ENCODE measurements around the gene METTL8. TPM values are rescaled to one million over a fixed set of nuclear protein-coding genes. Genes with fewer than 3 reads are reported as not detected.

METTL8 gene
- total RNA-seq, 1 experiment from 2014 or later, result 19.5 TPM

DNA sequence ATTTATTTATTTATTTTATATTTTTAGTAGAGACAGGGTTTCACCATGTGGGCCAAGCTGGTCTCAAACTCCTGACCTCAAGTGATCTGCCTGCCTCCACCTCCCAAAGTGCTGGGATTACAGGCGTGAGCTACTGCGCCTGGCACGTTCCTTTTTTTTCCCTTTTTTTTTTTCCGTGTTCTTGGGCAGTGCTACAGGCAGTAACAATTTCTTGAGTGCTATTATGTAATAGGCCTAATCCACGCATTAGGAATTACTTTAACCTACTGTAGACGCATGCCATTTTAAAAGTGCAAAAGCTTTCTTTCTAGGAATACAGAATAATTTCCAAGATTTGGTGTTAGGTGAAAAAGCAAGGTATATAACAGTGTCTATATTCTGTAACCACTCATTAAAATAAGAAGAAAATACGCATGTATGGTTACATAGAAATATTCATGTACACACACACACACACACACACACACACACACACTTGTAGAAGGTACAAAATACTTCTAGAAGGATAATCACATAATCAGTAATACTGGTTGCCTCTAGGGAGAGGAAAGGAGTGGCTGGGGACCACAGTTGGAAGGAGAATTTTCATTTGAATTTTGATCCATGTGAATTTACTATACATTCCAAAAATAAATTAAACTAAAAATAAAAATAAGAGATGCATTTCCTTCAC, 92.3 kb downstream of the METTL8 start:
- DNase-seq (ENCODE audit: low read depth in 1 of 2, low spot score in 2 of 2), result no peak

DNA sequence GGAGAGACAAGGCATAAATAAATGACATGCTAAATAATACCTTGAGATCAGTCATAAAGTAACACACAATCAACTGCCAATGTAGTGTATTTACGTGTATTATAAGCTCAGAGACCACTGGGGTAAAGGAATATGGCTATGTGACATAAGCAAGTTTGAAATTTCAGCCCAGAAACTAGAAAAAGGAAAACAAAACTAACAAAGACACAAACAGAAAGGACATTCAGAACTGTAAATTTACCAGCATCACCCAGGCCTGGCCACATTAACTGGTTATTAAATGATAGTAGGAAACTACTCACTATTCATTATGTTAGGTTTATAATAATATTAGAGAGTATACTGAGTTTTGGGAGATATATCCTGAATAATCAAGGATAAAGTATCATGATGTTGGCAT, 98.8 kb downstream of the METTL8 start:
- no peak for DNase-seq (ENCODE audit: low read depth in 1 of 2, low spot score in 2 of 2)
- H3K27ac ChIP-seq, result no peak overlapping the region
- no peaks in the 10 kb centered on the region for H3K27me3 ChIP-seq (replicated peaks)
- no peak overlapping the region for H3K4me3 ChIP-seq
- no peaks in the 10 kb centered on the region for H3K4me1 ChIP-seq (replicated peaks)
- H3K36me3 ChIP-seq, result no peaks in the 10 kb centered on the region
- no peaks in the 10 kb centered on the region for H3K9me3 ChIP-seq (replicated peaks)

More for the DNA sequence above, 92.3 kb downstream of the METTL8 start:
- no peaks in the 10 kb centered on the region for H3K36me3 ChIP-seq
- H3K27me3 ChIP-seq (replicated peaks), result no peaks in the 10 kb centered on the region
- no peak overlapping the region for H3K27ac ChIP-seq
- H3K9me3 ChIP-seq (replicated peaks), result no peaks in the 10 kb centered on the region
- peaks cover 6% of the 10 kb centered on the region for H3K4me1 ChIP-seq (replicated peaks)
- no peak overlapping the region for H3K4me3 ChIP-seq

DNA sequence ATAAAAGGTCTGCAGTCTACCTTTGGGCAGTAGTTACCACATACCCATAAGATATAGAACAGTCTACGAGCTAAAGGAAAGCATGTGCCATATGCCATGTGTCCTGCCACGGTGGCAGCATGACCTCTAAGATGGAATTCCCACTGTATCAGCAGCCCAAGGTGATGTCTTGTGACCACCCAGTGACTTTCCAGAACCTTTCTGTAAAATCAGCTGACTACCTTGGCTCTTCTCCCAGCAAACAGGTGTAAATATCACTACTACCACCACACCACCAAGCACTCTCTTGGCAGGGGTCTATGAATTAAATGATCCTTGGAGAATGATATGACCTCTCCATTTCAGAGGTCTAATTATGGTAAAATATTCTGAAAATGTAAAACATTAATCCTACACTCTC, 99.6 kb downstream of the METTL8 start:
- Histone ChIP-seq H3K4me3 (no peak overlapping the region), H3K4me1 (replicated peaks) (no peaks in the 10 kb centered on the region), H3K9me3 (replicated peaks) (no peaks in the 10 kb centered on the region), H3K27ac (no peak overlapping the region), H3K27me3 (replicated peaks) (no peaks in the 10 kb centered on the region), H3K36me3 (no peaks in the 10 kb centered on the region)
- no peak for DNase-seq (ENCODE audit: low read depth in 1 of 2, low spot score in 2 of 2)

- no peaks in the 10 kb centered on the region; the same call in 1 of the 2 replicates for H3K27me3 ChIP-seq (replicated peaks)
- no peak overlapping the region for H3K27ac ChIP-seq
- no peaks in the 10 kb centered on the region for H3K36me3 ChIP-seq
- no peak for DNase-seq (ENCODE audit: low read depth in 1 of 2, low spot score in 2 of 2)
- H3K4me1 ChIP-seq (replicated peaks), result peaks cover 8% of the 10 kb centered on the region; the same call in 1 of the 2 replicates
- no peak overlapping the region for H3K4me3 ChIP-seq
- H3K9me3 ChIP-seq (replicated peaks), result no peaks in the 10 kb centered on the region
Measured at GRCh38 chr2:171330155-171330956, 103.4 kb downstream of the METTL8 start.

DNA sequence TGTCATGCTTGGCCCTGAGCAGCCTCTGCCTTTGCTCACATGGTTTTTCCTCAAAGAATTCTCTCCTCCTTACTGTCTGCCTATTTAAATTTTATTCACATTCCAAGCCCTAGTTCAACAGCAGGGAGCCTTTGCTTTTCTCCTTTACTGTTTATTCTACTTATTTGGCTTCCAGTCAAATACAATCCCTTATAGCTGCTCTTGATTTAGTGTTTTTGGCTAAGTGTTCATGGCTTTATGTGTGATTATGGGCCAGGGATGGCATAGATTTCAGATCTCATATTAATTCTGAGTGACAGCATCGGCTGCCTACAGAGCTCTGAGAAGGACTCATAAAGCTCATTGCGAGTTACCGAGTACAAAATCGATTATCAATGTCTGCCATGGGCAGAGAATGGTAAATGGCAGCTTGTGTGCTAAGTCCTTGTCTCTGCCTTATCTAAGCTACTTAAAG, 106.7 kb downstream of the METTL8 start:
- H3K9me3 ChIP-seq (replicated peaks), result no peaks in the 10 kb centered on the region
- H3K27ac ChIP-seq, result no peak overlapping the region
- H3K27me3 ChIP-seq (replicated peaks), result no peaks in the 10 kb centered on the region; the same call in 1 of the 2 replicates
- no peak overlapping the region for H3K4me3 ChIP-seq
- H3K36me3 ChIP-seq, result no peaks in the 10 kb centered on the region
- DNase-seq (ENCODE audit: low read depth in 1 of 2, low spot score in 2 of 2), result no peak
- peaks cover 8% of the 10 kb centered on the region; the same call in 1 of the 2 replicates for H3K4me1 ChIP-seq (replicated peaks)

DNA sequence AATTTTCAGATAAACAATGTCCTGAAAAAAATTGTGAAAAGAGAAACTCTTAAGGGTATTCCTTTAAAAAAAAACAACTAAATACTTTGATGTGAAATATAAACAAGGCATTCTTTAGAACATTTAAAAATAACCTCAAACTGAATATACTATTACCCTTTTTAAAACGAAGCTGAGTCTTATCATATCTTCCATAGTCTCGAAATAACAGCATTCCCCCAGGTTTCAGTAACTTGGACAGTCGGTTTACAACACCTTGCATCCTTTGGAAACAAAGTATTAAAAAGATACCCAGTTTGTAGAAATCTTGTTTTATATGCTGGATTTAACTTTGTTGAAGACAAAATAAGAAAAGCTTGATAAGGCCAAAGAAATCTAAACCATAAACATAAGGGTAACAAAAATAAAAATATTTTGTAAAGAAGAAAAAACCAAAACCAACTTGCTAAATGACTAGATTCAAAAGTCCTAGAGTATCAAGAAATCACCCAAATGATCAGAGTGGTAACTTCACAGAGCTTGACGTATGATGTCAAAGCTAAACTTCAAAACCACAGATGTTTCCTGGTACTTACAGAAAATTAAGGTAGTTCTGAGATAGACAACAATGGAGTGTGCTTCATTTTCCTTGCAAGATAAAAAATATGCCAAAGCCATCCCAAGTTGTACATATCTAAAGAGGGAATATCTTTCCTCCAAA, 107.8 kb downstream of the METTL8 start:
- H3K27me3 ChIP-seq (replicated peaks), result no peaks in the 10 kb centered on the region; the same call in 1 of the 2 replicates
- H3K4me3 ChIP-seq, result no peak overlapping the region
- peaks cover 8% of the 10 kb centered on the region; the same call in 1 of the 2 replicates for H3K4me1 ChIP-seq (replicated peaks)
- H3K9me3 ChIP-seq (replicated peaks), result no peaks in the 10 kb centered on the region
- no peaks in the 10 kb centered on the region for H3K36me3 ChIP-seq
- no peak for DNase-seq (ENCODE audit: low read depth in 1 of 2, low spot score in 2 of 2)
- H3K27ac ChIP-seq, result no peak overlapping the region

GRCh38 chr2:171323971-171324528, 109.7 kb downstream of the METTL8 start:
- Histone ChIP-seq H3K4me1 (replicated peaks) (peaks cover 8% of the 10 kb centered on the region; the same call in 1 of the 2 replicates), H3K27me3 (replicated peaks) (no peaks in the 10 kb centered on the region; the same call in 1 of the 2 replicates), H3K36me3 (0 out of 2 replicates have a peak, but pooled peaks cover 3% of the 10 kb centered on the region), H3K27ac (no peak overlapping the region), H3K9me3 (replicated peaks) (no peaks in the 10 kb centered on the region), H3K4me3 (no peak overlapping the region)
- DNase-seq (ENCODE audit: low read depth in 1 of 2, low spot score in 2 of 2), result no peak

GRCh38 chr2:171322928-171323327, 110.9 kb downstream of the METTL8 start:
- no peak overlapping the region for H3K27ac ChIP-seq
- 0 out of 2 replicates have a peak, but pooled peaks cover 3% of the 10 kb centered on the region for H3K36me3 ChIP-seq
- peaks cover 8% of the 10 kb centered on the region; the same call in 1 of the 2 replicates for H3K4me1 ChIP-seq (replicated peaks)
- H3K4me3 ChIP-seq, result no peak overlapping the region
- no peaks in the 10 kb centered on the region for H3K9me3 ChIP-seq (replicated peaks)
- no peak for DNase-seq (ENCODE audit: low read depth in 1 of 2, low spot score in 2 of 2)
- no peaks in the 10 kb centered on the region; the same call in 1 of the 2 replicates for H3K27me3 ChIP-seq (replicated peaks)

DNA sequence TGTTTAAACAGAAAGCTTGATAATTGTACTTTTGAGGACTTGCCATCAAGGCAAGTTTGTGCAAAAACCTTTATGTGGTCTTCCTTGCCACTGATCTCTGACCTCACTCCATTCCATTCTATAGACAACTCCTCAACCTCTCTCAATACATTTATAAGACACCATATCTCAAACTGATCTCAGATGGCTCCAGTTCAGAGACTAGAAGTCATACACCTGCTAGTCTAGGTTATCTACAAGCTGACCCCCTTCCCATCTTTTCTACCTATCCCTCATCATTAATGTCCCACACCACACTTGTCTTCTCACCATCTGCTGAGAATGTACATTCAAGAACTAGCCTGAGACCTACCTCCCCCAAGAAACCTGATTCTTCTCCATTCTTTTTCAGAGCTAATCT, 113.1 kb downstream of the METTL8 start:
- no peaks in the 10 kb centered on the region for H3K4me1 ChIP-seq (replicated peaks)
- H3K27me3 ChIP-seq (replicated peaks), result no peaks in the 10 kb centered on the region
- H3K4me3 ChIP-seq, result no peak overlapping the region
- H3K36me3 ChIP-seq, result 0 out of 2 replicates have a peak, but pooled peaks cover 3% of the 10 kb centered on the region
- H3K9me3 ChIP-seq (replicated peaks), result no peaks in the 10 kb centered on the region
- DNase-seq (ENCODE audit: low read depth in 1 of 2, low spot score in 2 of 2), result no peak
- H3K27ac ChIP-seq, result no peak overlapping the region

DNA sequence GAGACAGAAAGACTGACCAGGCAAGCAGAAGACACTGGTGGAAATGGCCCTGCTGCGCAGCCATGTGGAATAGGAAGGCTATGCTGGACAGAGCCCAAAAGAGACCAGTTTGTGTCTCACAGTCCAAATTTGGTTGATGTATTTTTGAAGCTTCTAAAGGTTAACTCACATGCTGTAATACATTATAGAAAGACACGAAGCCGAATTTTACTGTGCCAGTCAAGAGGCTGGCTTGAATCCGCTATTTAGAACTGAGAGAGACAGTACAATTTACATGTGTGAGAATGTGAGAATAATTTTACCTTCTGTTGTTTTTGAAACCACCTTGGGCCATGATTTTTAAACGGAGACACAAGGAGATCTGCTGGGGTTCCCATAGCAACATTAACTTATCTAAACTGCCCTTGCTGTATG, 113.6 kb downstream of the METTL8 start:
- no peak overlapping the region for H3K4me3 ChIP-seq
- no peaks in the 10 kb centered on the region for H3K27me3 ChIP-seq (replicated peaks)
- H3K4me1 ChIP-seq (replicated peaks), result no peaks in the 10 kb centered on the region
- no peaks in the 10 kb centered on the region for H3K9me3 ChIP-seq (replicated peaks)
- DNase-seq (ENCODE audit: low read depth in 1 of 2, low spot score in 2 of 2), result no peak
- no peak overlapping the region for H3K27ac ChIP-seq
- H3K36me3 ChIP-seq, result 0 out of 2 replicates have a peak, but pooled peaks cover 3% of the 10 kb centered on the region

- H3K27me3 ChIP-seq (replicated peaks), result no peaks in the 10 kb centered on the region
- no peaks in the 10 kb centered on the region for H3K9me3 ChIP-seq (replicated peaks)
- H3K4me3 ChIP-seq, result no peak overlapping the region
- H3K36me3 ChIP-seq, result 0 out of 2 replicates have a peak, but pooled peaks cover 3% of the 10 kb centered on the region
- no peaks in the 10 kb centered on the region for H3K4me1 ChIP-seq (replicated peaks)
- no peak for DNase-seq (ENCODE audit: low read depth in 1 of 2, low spot score in 2 of 2)
- H3K27ac ChIP-seq, result no peak overlapping the region
Measured at GRCh38 chr2:171319164-171319810, 114.5 kb downstream of the METTL8 start.

- no peaks in the 10 kb centered on the region for H3K27me3 ChIP-seq (replicated peaks)
- H3K4me1 ChIP-seq (replicated peaks), result no peaks in the 10 kb centered on the region
- DNase-seq (ENCODE audit: low read depth in 1 of 2, low spot score in 2 of 2), result no peak
- H3K4me3 ChIP-seq, result no peak overlapping the region
- 0 out of 2 replicates have a peak, but pooled peaks cover 3% of the 10 kb centered on the region for H3K36me3 ChIP-seq
- H3K27ac ChIP-seq, result no peak overlapping the region
- no peaks in the 10 kb centered on the region for H3K9me3 ChIP-seq (replicated peaks)
Measured at GRCh38 chr2:171318463-171318934, 115.3 kb downstream of the METTL8 start.

Data from SJSA1 (cell line).